ENCODE measurements around the gene GLRX.
"Not testable (repeated sequence)": the region's sequence is repeated elsewhere in the genome, so short reads cannot be mapped to it uniquely, and the experiment has no call there.

Gene GLRX

GRCh38 chr5:95852567-95852966, 30.0 kb upstream of the GLRX start:
- Histone ChIP-seq H3K27ac (ENCODE audit: low read length) (no peak overlapping the region), H3K36me3 (ENCODE audit: control insufficient read depth, insufficient read depth, low read length) (no peaks in the 10 kb centered on the region), H3K4me3 (ENCODE audit: low read length) (no peak overlapping the region), H3K27me3 (ENCODE audit: control insufficient read depth, insufficient read depth, low read length) (no peaks in the 10 kb centered on the region), H3K4me1 (ENCODE audit: control insufficient read depth, insufficient read depth, low read length) (no peaks in the 10 kb centered on the region), H3K9me3 (ENCODE audit: control insufficient read depth, insufficient read depth, low read length) (no peaks in the 10 kb centered on the region)
- DNase-seq (ENCODE audit: low read depth, low spot score) = no peak
- WGBS (ENCODE audit: insufficient coverage, insufficient read length) = no CpG with 5 or more reads among the region's 5 CpGs

DNA sequence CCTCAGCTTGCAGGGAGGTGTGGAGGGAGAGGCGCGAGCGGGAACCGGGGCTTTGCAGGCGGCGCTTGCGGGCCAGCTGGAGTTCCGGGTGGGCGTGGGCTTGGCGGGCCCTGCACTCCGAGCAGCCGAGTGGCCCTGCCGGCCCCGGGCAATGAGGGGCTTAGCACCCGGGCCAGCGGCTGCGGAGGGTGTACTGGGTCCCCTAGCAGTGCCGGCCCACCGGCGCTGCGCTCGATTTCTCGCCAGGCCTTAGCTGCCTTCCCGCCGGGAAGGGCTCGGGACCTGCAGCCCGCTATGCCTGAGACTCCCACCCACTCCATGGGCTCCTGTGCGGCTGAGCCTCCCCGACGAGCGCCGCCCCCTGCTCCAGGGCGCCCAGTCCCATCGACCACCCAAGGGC, 28.6 kb upstream of the GLRX start:
- H3K9me3 ChIP-seq (ENCODE audit: control insufficient read depth, insufficient read depth, low read length); DNase-seq (ENCODE audit: low read depth, low spot score): not testable (repeated sequence)
- no CpG with 5 or more reads among the region's 34 CpGs for WGBS (ENCODE audit: insufficient coverage, insufficient read length)

GRCh38 chr5:95850391-95850894, 27.9 kb upstream of the GLRX start:
- no peak for DNase-seq (ENCODE audit: low read depth, low spot score)
- Histone ChIP-seq H3K4me3 (ENCODE audit: low read length) (no peak overlapping the region), H3K27me3 (ENCODE audit: control insufficient read depth, insufficient read depth, low read length) (no peaks in the 10 kb centered on the region), H3K36me3 (ENCODE audit: control insufficient read depth, insufficient read depth, low read length) (no peaks in the 10 kb centered on the region), H3K9me3 (ENCODE audit: control insufficient read depth, insufficient read depth, low read length) (no peaks in the 10 kb centered on the region), H3K4me1 (ENCODE audit: control insufficient read depth, insufficient read depth, low read length) (no peaks in the 10 kb centered on the region), H3K27ac (ENCODE audit: low read length) (no peak overlapping the region)
- WGBS (ENCODE audit: insufficient coverage, insufficient read length) = no CpG with 5 or more reads among the region's 5 CpGs

More for the DNA sequence above, 28.6 kb upstream of the GLRX start:
- H3K36me3 ChIP-seq (ENCODE audit: control insufficient read depth, insufficient read depth, low read length); H3K4me3 ChIP-seq (ENCODE audit: low read length); H3K27me3 ChIP-seq (ENCODE audit: control insufficient read depth, insufficient read depth, low read length); H3K27ac ChIP-seq (ENCODE audit: low read length); H3K4me1 ChIP-seq (ENCODE audit: control insufficient read depth, insufficient read depth, low read length): not testable (repeated sequence)

GRCh38 chr5:95848701-95849100, 26.2 kb upstream of the GLRX start:
- H3K9me3 ChIP-seq (ENCODE audit: control insufficient read depth, insufficient read depth, low read length) = no peaks in the 10 kb centered on the region
- H3K27ac ChIP-seq (ENCODE audit: low read length) = no peak overlapping the region
- no peaks in the 10 kb centered on the region for H3K4me1 ChIP-seq (ENCODE audit: control insufficient read depth, insufficient read depth, low read length)
- no peaks in the 10 kb centered on the region for H3K36me3 ChIP-seq (ENCODE audit: control insufficient read depth, insufficient read depth, low read length)
- no peak overlapping the region for H3K4me3 ChIP-seq (ENCODE audit: low read length)
- H3K27me3 ChIP-seq (ENCODE audit: control insufficient read depth, insufficient read depth, low read length) = no peaks in the 10 kb centered on the region
- WGBS (ENCODE audit: insufficient coverage, insufficient read length) = no CpG with 5 or more reads among the region's 3 CpGs
- no peak for DNase-seq (ENCODE audit: low read depth, low spot score)

GRCh38 chr5:95847261-95847592, 24.7 kb upstream of the GLRX start:
- Histone ChIP-seq H3K36me3 (ENCODE audit: control insufficient read depth, insufficient read depth, low read length) (no peaks in the 10 kb centered on the region), H3K4me3 (ENCODE audit: low read length) (no peak overlapping the region), H3K9me3 (ENCODE audit: control insufficient read depth, insufficient read depth, low read length) (no peaks in the 10 kb centered on the region), H3K27ac (ENCODE audit: low read length) (no peak overlapping the region), H3K27me3 (ENCODE audit: control insufficient read depth, insufficient read depth, low read length) (no peaks in the 10 kb centered on the region), H3K4me1 (ENCODE audit: control insufficient read depth, insufficient read depth, low read length) (no peaks in the 10 kb centered on the region)
- no CpG with 5 or more reads among the region's 1 CpG for WGBS (ENCODE audit: insufficient coverage, insufficient read length)
- DNase-seq (ENCODE audit: low read depth, low spot score) = no peak

GRCh38 chr5:95846554-95847260, 24.2 kb upstream of the GLRX start:
- no CpG with 5 or more reads among the region's 7 CpGs for whole genome bisulfite sequencing (ENCODE audit: insufficient coverage, insufficient read length)
- H3K36me3 ChIP-seq (ENCODE audit: control insufficient read depth, insufficient read depth, low read length) = no peaks in the 10 kb centered on the region
- H3K27me3 ChIP-seq (ENCODE audit: control insufficient read depth, insufficient read depth, low read length) = no peaks in the 10 kb centered on the region
- H3K9me3 ChIP-seq (ENCODE audit: control insufficient read depth, insufficient read depth, low read length) = no peaks in the 10 kb centered on the region
- H3K4me3 ChIP-seq (ENCODE audit: low read length) = no peak overlapping the region
- H3K27ac ChIP-seq (ENCODE audit: low read length) = no peak overlapping the region
- H3K4me1 ChIP-seq (ENCODE audit: control insufficient read depth, insufficient read depth, low read length) = no peaks in the 10 kb centered on the region
- DNase-seq (ENCODE audit: low read depth, low spot score) = no peak

- no peaks in the 10 kb centered on the region for H3K36me3 ChIP-seq (ENCODE audit: control insufficient read depth, insufficient read depth, low read length)
- no CpG with 5 or more reads among the region's 3 CpGs for WGBS (ENCODE audit: insufficient coverage, insufficient read length)
- no peak overlapping the region for H3K4me3 ChIP-seq (ENCODE audit: low read length)
- no peak for DNase-seq (ENCODE audit: low read depth, low spot score)
- H3K27me3 ChIP-seq (ENCODE audit: control insufficient read depth, insufficient read depth, low read length) = no peaks in the 10 kb centered on the region
- no peaks in the 10 kb centered on the region for H3K9me3 ChIP-seq (ENCODE audit: control insufficient read depth, insufficient read depth, low read length)
- no peaks in the 10 kb centered on the region for H3K4me1 ChIP-seq (ENCODE audit: control insufficient read depth, insufficient read depth, low read length)
- H3K27ac ChIP-seq (ENCODE audit: low read length) = no peak overlapping the region
Measured at GRCh38 chr5:95845391-95845790, 22.9 kb upstream of the GLRX start.

DNA sequence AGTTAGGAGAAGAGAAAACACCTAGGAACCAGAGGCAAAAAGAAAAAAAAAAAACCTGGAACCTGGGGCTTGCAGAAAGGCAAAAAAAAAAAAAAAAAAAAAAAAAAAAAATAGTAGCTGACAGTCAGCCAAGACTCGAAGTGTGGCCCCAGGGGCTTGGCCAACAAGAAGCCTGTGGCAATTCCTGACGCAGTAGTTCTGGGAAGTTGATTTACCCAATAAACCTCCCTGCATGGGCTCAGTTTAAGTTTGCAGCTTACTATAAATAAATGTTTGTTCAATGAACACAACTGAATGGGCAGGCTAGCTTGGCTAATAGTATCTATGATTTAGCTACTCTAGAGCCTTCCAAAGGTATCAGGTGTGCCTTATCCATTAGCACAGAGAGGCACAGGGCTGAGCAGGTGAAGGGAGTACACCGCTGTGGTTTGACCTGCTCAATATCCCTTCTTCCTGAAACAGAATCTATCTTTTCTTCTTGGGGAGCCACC, 21.3 kb upstream of the GLRX start:
- no peaks in the 10 kb centered on the region for H3K27me3 ChIP-seq (ENCODE audit: control insufficient read depth, insufficient read depth, low read length)
- DNase-seq (ENCODE audit: low read depth, low spot score) = no peak
- WGBS (ENCODE audit: insufficient coverage, insufficient read length) = no CpG with 5 or more reads among the region's 3 CpGs
- no peaks in the 10 kb centered on the region for H3K9me3 ChIP-seq (ENCODE audit: control insufficient read depth, insufficient read depth, low read length)
- no peak overlapping the region for H3K4me3 ChIP-seq (ENCODE audit: low read length)
- no peaks in the 10 kb centered on the region for H3K4me1 ChIP-seq (ENCODE audit: control insufficient read depth, insufficient read depth, low read length)
- no peaks in the 10 kb centered on the region for H3K36me3 ChIP-seq (ENCODE audit: control insufficient read depth, insufficient read depth, low read length)
- H3K27ac ChIP-seq (ENCODE audit: low read length) = no peak overlapping the region

DNA sequence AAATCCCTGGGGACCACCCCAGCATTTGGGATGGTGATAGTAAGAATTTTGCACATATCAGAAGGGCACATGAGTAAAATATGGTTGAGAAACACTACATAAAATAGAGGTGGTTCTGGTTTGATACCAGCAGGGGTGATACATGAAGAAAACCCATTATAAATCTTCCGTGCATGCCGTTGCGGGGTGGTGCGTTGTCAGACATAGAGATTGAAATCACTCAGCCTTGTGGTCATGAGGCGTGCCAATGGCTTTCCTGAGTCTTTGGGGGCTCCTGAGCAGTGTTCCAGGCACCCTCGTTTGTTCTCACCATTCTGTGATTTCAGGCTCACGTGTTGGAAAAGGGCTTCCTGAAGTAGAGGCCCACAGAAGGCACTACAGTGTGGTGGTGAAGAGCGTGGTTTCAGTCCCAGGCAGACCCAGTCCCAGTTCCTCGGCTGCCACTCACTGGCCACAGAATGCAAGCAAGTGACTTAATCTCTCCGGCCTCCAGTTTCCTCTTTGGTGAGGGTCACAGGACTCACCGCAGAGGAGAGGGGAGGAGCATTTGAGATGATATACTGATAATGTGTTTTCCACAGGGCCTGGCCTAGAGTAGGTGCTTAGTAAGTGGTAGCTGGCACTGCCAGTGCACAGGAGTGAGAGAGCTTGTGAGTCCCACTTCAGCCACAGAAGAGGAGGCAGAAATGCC, 20.5 kb upstream of the GLRX start:
- Histone ChIP-seq H3K4me3 (ENCODE audit: low read length) (no peak overlapping the region), H3K4me1 (ENCODE audit: control insufficient read depth, insufficient read depth, low read length) (no peaks in the 10 kb centered on the region), H3K27me3 (ENCODE audit: control insufficient read depth, insufficient read depth, low read length) (no peaks in the 10 kb centered on the region), H3K27ac (ENCODE audit: low read length) (no peak overlapping the region), H3K36me3 (ENCODE audit: control insufficient read depth, insufficient read depth, low read length) (no peaks in the 10 kb centered on the region), H3K9me3 (ENCODE audit: control insufficient read depth, insufficient read depth, low read length) (no peaks in the 10 kb centered on the region)
- no CpG with 5 or more reads among the region's 11 CpGs for WGBS (ENCODE audit: insufficient coverage, insufficient read length)
- DNase-seq (ENCODE audit: low read depth, low spot score) = no peak

DNA sequence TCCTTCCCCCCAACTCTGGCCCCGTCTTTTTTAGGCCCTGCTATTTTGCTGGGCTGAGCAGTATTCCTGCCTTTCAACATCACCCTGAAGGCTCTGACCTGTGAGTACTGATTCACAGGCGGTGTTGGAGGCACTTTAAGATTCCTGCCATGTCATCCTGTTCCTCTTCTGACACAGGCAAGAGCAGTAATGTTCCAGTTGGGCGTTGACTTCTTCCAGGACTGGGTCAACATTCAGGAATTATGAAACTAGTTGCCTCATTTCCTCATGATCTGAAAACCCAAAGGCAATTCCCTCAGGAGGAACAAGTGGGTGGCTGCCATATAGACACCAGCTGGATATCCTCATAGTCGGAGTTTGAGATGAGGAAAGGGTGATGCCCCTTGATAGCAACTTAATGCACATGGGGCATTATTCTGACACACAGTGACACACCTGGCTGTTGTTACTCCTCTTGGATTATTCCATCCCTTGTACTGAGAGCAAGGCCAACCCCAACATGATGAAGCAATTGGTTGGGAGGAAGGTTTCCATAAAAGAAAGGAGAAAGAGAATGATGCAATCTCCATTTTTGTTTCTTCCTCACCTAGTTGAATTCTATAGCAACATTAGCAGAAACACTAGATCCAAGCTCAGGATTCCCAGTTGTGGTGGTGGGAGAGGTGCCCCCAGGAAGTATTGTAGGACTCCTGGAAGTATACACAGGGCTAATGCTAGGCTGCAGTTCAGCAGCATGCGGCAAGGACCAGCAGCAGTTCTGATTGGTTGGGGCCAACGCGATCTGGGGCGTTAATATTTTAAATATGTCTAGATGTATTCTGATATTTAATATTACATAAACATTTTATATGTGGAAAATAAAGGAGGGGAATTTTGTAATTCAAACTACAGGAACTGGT, 19.6 kb upstream of the GLRX start:
- Histone ChIP-seq H3K4me3 (ENCODE audit: low read length) (no peak overlapping the region), H3K27me3 (ENCODE audit: control insufficient read depth, insufficient read depth, low read length) (no peaks in the 10 kb centered on the region), H3K36me3 (ENCODE audit: control insufficient read depth, insufficient read depth, low read length) (no peaks in the 10 kb centered on the region), H3K9me3 (ENCODE audit: control insufficient read depth, insufficient read depth, low read length) (no peaks in the 10 kb centered on the region), H3K27ac (ENCODE audit: low read length) (no peak overlapping the region), H3K4me1 (ENCODE audit: control insufficient read depth, insufficient read depth, low read length) (no peaks in the 10 kb centered on the region)
- no CpG with 5 or more reads among the region's 8 CpGs for WGBS (ENCODE audit: insufficient coverage, insufficient read length)
- no peak for DNase-seq (ENCODE audit: low read depth, low spot score)

Data from iPS DF 6.9 (cell line).